ENCODE measurements around the gene ADGRL3. TPM values are rescaled to one million over a fixed set of nuclear protein-coding genes. Genes with fewer than 3 reads are reported as not detected.

ADGRL3 gene
- total and polyA plus RNA-seq, 7 donors = 0.06 to 2.8 (median 0.42) TPM

- Histone ChIP-seq H3K36me3 (ENCODE audit: insufficient read depth in 1 of 2, low read depth in 1 of 2) (no peaks in the 10 kb centered on the region), H3K4me1 (no peaks in the 10 kb centered on the region), H3K4me3 (no peak overlapping the region), H3K27me3 (ENCODE audit: insufficient read depth in 3 of 3, low read length in 2 of 3) (no peaks in the 10 kb centered on the region), H3K27ac (no peak overlapping the region), H3K9me3 (no peaks in the 10 kb centered on the region)
- TF ChIP-seq, protein P1, sequence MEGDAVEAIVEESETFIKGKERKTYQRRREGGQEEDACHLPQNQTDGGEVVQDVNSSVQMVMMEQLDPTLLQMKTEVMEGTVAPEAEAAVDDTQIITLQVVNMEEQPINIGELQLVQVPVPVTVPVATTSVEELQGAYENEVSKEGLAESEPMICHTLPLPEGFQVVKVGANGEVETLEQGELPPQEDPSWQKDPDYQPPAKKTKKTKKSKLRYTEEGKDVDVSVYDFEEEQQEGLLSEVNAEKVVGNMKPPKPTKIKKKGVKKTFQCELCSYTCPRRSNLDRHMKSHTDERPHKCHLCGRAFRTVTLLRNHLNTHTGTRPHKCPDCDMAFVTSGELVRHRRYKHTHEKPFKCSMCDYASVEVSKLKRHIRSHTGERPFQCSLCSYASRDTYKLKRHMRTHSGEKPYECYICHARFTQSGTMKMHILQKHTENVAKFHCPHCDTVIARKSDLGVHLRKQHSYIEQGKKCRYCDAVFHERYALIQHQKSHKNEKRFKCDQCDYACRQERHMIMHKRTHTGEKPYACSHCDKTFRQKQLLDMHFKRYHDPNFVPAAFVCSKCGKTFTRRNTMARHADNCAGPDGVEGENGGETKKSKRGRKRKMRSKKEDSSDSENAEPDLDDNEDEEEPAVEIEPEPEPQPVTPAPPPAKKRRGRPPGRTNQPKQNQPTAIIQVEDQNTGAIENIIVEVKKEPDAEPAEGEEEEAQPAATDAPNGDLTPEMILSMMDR (IDR thresholded peaks at IDR 0.05) = no peak
- WGBS, 3 donors = 89 to 98% (median 96%) methylated on average over 2 of the region's 2 CpGs
- no peak for ATAC-seq
- intact Hi-C loops (cut with DNase I) = no loop called here
- no peak for DNase-seq
Measured at GRCh38 chr4:62117886-62118285, 917.8 kb downstream of the ADGRL3 start.

DNA sequence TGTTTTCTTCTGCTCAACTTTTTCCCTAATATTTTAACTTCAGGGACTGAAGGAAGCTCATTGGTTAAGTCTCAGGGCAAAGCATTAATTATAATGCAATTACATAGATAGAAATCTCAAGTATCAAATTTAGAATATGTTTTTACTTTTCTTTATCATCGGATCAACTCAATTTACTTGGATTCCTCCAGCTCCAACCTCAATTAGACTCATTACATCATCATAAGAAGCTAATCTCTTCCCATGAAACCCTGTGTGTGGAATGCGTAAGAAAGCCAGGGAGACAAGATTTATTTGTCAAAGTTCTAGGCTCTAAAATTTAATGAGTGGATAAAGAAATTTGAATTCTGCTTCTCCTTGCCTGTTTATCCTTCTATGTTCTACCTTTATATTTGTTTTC is 918.4 kb downstream of the ADGRL3 start:
- DNase-seq (no peak), ATAC-seq (no peak)
- no peaks in the 10 kb centered on the region for H3K36me3 ChIP-seq (ENCODE audit: insufficient read depth in 1 of 2, low read depth in 1 of 2)
- no peaks in the 10 kb centered on the region for H3K27me3 ChIP-seq (ENCODE audit: insufficient read depth in 3 of 3, low read length in 2 of 3)
- intact Hi-C loops (cut with DNase I) = no loop called here
- TF ChIP-seq, protein P1 (IDR thresholded peaks at IDR 0.05) = no peak
- no peaks in the 10 kb centered on the region for H3K9me3 ChIP-seq
- no peaks in the 10 kb centered on the region for H3K4me1 ChIP-seq
- no peak overlapping the region for H3K27ac ChIP-seq
- WGBS, 3 donors = 35 to 53% (median 41%) methylated on average over 2 of the region's 2 CpGs
- H3K4me3 ChIP-seq = no peak overlapping the region

- no peaks in the 10 kb centered on the region for H3K36me3 ChIP-seq (ENCODE audit: insufficient read depth in 1 of 2, low read depth in 1 of 2)
- intact Hi-C loops (cut with DNase I) = no loop called here
- H3K4me1 ChIP-seq = no peaks in the 10 kb centered on the region
- no peaks in the 10 kb centered on the region for H3K9me3 ChIP-seq
- H3K27me3 ChIP-seq (ENCODE audit: insufficient read depth in 3 of 3, low read length in 2 of 3) = no peaks in the 10 kb centered on the region
- no peak overlapping the region for H3K27ac ChIP-seq
- DNase-seq (no peak), ATAC-seq (no peak)
- no peak overlapping the region for H3K4me3 ChIP-seq
- TF ChIP-seq, protein P1 (IDR thresholded peaks at IDR 0.05) = no peak
Measured at GRCh38 chr4:62119195-62119594, 919.1 kb downstream of the ADGRL3 start.

GRCh38 chr4:62126064-62126732 is 926.1 kb downstream of the ADGRL3 start:
- Histone ChIP-seq H3K9me3 (peaks cover 2% of the 10 kb centered on the region), H3K4me3 (no peak overlapping the region), H3K4me1 (no peaks in the 10 kb centered on the region), H3K27ac (no peak overlapping the region), H3K36me3 (ENCODE audit: insufficient read depth in 1 of 2, low read depth in 1 of 2) (no peaks in the 10 kb centered on the region), H3K27me3 (ENCODE audit: insufficient read depth in 3 of 3, low read length in 2 of 3) (no peaks in the 10 kb centered on the region)
- ATAC-seq = no peak
- intact Hi-C loops (cut with DNase I) = no loop called here
- TF ChIP-seq, protein P1 (IDR thresholded peaks at IDR 0.05) = no peak
- DNase-seq = no peak

All from psoas muscle (tissue), 8 donors.